ENCODE results near the gene HTATIP2. TPM values are rescaled to one million over a fixed set of nuclear protein-coding genes. Genes with fewer than 3 reads are reported as not detected.
"Not testable (repeated sequence)": the region's sequence is repeated elsewhere in the genome, so short reads cannot be mapped to it uniquely, and the experiment has no call there.

HTATIP2 gene
- total RNA-seq, 1 donor from 2014 or later, result 40.8 TPM

GRCh38 chr11:20357150-20357549 is 6.4 kb upstream of the HTATIP2 start:
- peaks cover 3% of the 10 kb centered on the region for H3K9me3 Mint-ChIP-seq
- H3K36me3 Mint-ChIP-seq (ENCODE audit: low read depth), result no peaks in the 10 kb centered on the region
- intact Hi-C loops (cut with micrococcal nuclease), result loop anchor here (10.0 kb wide), 1 partner anchor 112 kb away; no protein-coding TSS in a partner anchor
- peaks cover 11% of the 10 kb centered on the region for H3K27me3 Mint-ChIP-seq (ENCODE audit: insufficient read depth)
- peaks cover 17% of the 10 kb centered on the region for H3K4me1 Mint-ChIP-seq (ENCODE audit: low read depth)
- no peak overlapping the region for H3K4me3 Mint-ChIP-seq
- no peak for DNase-seq (ENCODE audit: low spot score)
- H3K27ac Mint-ChIP-seq, result no peak overlapping the region

- intact Hi-C loops (cut with micrococcal nuclease), result loop anchor here (5.0 to 10.0 kb wide), 2 partner anchors 646 to 1833 kb away; partner anchors contain the start of genes NAV2 and TSG101
- Mint-ChIP-seq H3K27me3 (ENCODE audit: insufficient read depth) (peaks cover 6% of the 10 kb centered on the region), H3K4me1 (ENCODE audit: low read depth) (peaks cover 43% of the 10 kb centered on the region), H3K4me3 (peak overlapping the region; percentile 53), H3K27ac (peak overlapping the region; percentile 56), H3K36me3 (ENCODE audit: low read depth) (peaks cover 7% of the 10 kb centered on the region), H3K9me3 (peaks cover 3% of the 10 kb centered on the region)
- peak; percentile 23 for DNase-seq (ENCODE audit: low spot score)
Measured at GRCh38 chr11:20360650-20361049, 2.9 kb upstream of the HTATIP2 start.

GRCh38 chr11:20362481-20362880 is 1.0 kb upstream of the HTATIP2 start:
- peaks cover 3% of the 10 kb centered on the region for H3K9me3 Mint-ChIP-seq
- peaks cover 58% of the 10 kb centered on the region for H3K4me1 Mint-ChIP-seq (ENCODE audit: low read depth)
- no peak overlapping the region for H3K27ac Mint-ChIP-seq
- H3K27me3 Mint-ChIP-seq (ENCODE audit: insufficient read depth), result no peaks in the 10 kb centered on the region
- peaks cover 16% of the 10 kb centered on the region for H3K36me3 Mint-ChIP-seq (ENCODE audit: low read depth)
- peak overlapping the region; percentile 86 for H3K4me3 Mint-ChIP-seq
- intact Hi-C loops (cut with micrococcal nuclease), result loop anchor here (2.0 to 10.0 kb wide), 3 partner anchors 648 to 1835 kb away; partner anchors contain the start of genes E2F8, NAV2 and TSG101
- no peak for DNase-seq (ENCODE audit: low spot score)

GRCh38 chr11:20363149-20363499 is 390 bp upstream of the HTATIP2 start:
- Mint-ChIP-seq H3K27ac (peak overlapping the region; percentile 92), H3K4me1 (ENCODE audit: low read depth) (peaks cover 62% of the 10 kb centered on the region), H3K9me3 (peaks cover 3% of the 10 kb centered on the region), H3K27me3 (ENCODE audit: insufficient read depth) (no peaks in the 10 kb centered on the region), H3K4me3 (peak overlapping the region; percentile 86), H3K36me3 (ENCODE audit: low read depth) (peaks cover 20% of the 10 kb centered on the region)
- intact Hi-C loops (cut with micrococcal nuclease), result loop anchor here (1.0 to 10.0 kb wide), 4 partner anchors 24 to 1836 kb away; partner anchors contain the start of genes E2F8, NAV2, PRMT3 and TSG101
- no peak for DNase-seq (ENCODE audit: low spot score)

GRCh38 chr11:20364341-20364792 is 853 bp downstream of the HTATIP2 start:
- H3K27ac Mint-ChIP-seq, result peak overlapping the region; percentile 79
- peaks cover 72% of the 10 kb centered on the region for H3K4me1 Mint-ChIP-seq (ENCODE audit: low read depth)
- peaks cover 29% of the 10 kb centered on the region for H3K36me3 Mint-ChIP-seq (ENCODE audit: low read depth)
- H3K27me3 Mint-ChIP-seq (ENCODE audit: insufficient read depth), result no peaks in the 10 kb centered on the region
- peaks cover 3% of the 10 kb centered on the region for H3K9me3 Mint-ChIP-seq
- intact Hi-C loops (cut with micrococcal nuclease), result loop anchor here (5.0 to 10.0 kb wide), 2 partner anchors 650 to 1837 kb away; partner anchors contain the start of genes NAV2 and TSG101
- DNase-seq (ENCODE audit: low spot score), result no peak
- peak overlapping the region; percentile 90 for H3K4me3 Mint-ChIP-seq

- H3K27me3 Mint-ChIP-seq (ENCODE audit: insufficient read depth); H3K9me3 Mint-ChIP-seq; H3K27ac Mint-ChIP-seq; DNase-seq (ENCODE audit: low spot score): not testable (repeated sequence)
- intact Hi-C loops (cut with micrococcal nuclease), result loop anchor here (10.0 kb wide), 1 partner anchor 651 kb away; the partner anchor contains the start of gene NAV2
- peaks cover 29% of the 10 kb centered on the region for H3K36me3 Mint-ChIP-seq (ENCODE audit: low read depth)
- H3K4me1 Mint-ChIP-seq (ENCODE audit: low read depth), result peaks cover 65% of the 10 kb centered on the region
- H3K4me3 Mint-ChIP-seq, result peak overlapping the region; percentile 90
Measured at GRCh38 chr11:20365465-20365864, 2.0 kb downstream of the HTATIP2 start.

- no peaks in the 10 kb centered on the region for H3K9me3 Mint-ChIP-seq
- intact Hi-C loops (cut with micrococcal nuclease), result loop anchor here (1.0 to 10.0 kb wide), 2 partner anchors 20 to 653 kb away; partner anchors contain the start of genes NAV2 and PRMT3
- peak overlapping the region; percentile 65 for H3K4me3 Mint-ChIP-seq
- peak overlapping the region; percentile 56 for H3K27ac Mint-ChIP-seq
- H3K4me1 Mint-ChIP-seq (ENCODE audit: low read depth), result peaks cover 55% of the 10 kb centered on the region
- DNase-seq (ENCODE audit: low spot score), result no peak
- no peaks in the 10 kb centered on the region for H3K27me3 Mint-ChIP-seq (ENCODE audit: insufficient read depth)
- H3K36me3 Mint-ChIP-seq (ENCODE audit: low read depth), result peaks cover 37% of the 10 kb centered on the region
Measured at GRCh38 chr11:20367313-20367948, 3.9 kb downstream of the HTATIP2 start.

- no peak for DNase-seq (ENCODE audit: low spot score)
- H3K4me3 Mint-ChIP-seq, result peak overlapping the region; percentile 24
- H3K27me3 Mint-ChIP-seq (ENCODE audit: insufficient read depth), result no peaks in the 10 kb centered on the region
- peaks cover 36% of the 10 kb centered on the region for H3K36me3 Mint-ChIP-seq (ENCODE audit: low read depth)
- H3K9me3 Mint-ChIP-seq, result no peaks in the 10 kb centered on the region
- intact Hi-C loops (cut with micrococcal nuclease), result loop anchor here (10.0 kb wide), 1 partner anchor 654 kb away; the partner anchor contains the start of gene NAV2
- H3K4me1 Mint-ChIP-seq (ENCODE audit: low read depth), result peaks cover 49% of the 10 kb centered on the region
- no peak overlapping the region for H3K27ac Mint-ChIP-seq
Measured at GRCh38 chr11:20368438-20368837, 4.9 kb downstream of the HTATIP2 start.

GRCh38 chr11:20369826-20370225 is 6.3 kb downstream of the HTATIP2 start:
- no peaks in the 10 kb centered on the region for H3K27me3 Mint-ChIP-seq (ENCODE audit: insufficient read depth)

GRCh38 chr11:20372081-20372626 is 8.6 kb downstream of the HTATIP2 start:
- H3K4me3 Mint-ChIP-seq, result no peak overlapping the region
- H3K4me1 Mint-ChIP-seq (ENCODE audit: low read depth), result peaks cover 38% of the 10 kb centered on the region
- no peaks in the 10 kb centered on the region for H3K27me3 Mint-ChIP-seq (ENCODE audit: insufficient read depth)
- no peak overlapping the region for H3K27ac Mint-ChIP-seq
- peaks cover 42% of the 10 kb centered on the region for H3K36me3 Mint-ChIP-seq (ENCODE audit: low read depth)
- no peaks in the 10 kb centered on the region for H3K9me3 Mint-ChIP-seq
- DNase-seq (ENCODE audit: low spot score), result no peak
- intact Hi-C loops (cut with micrococcal nuclease), result no loop called here

More at GRCh38 chr11:20369826-20370225, 6.3 kb downstream of the HTATIP2 start:
- Mint-ChIP-seq H3K36me3 (ENCODE audit: low read depth) (peaks cover 45% of the 10 kb centered on the region), H3K4me3 (no peak overlapping the region), H3K9me3 (no peaks in the 10 kb centered on the region), H3K27ac (no peak overlapping the region), H3K4me1 (ENCODE audit: low read depth) (peaks cover 52% of the 10 kb centered on the region)
- intact Hi-C loops (cut with micrococcal nuclease), result loop anchor here (10.0 kb wide), 1 partner anchor 655 kb away; the partner anchor contains the start of gene NAV2
- DNase-seq (ENCODE audit: low spot score), result no peak

- H3K36me3 Mint-ChIP-seq (ENCODE audit: low read depth), result peaks cover 36% of the 10 kb centered on the region
- DNase-seq (ENCODE audit: low spot score), result no peak
- peaks cover 31% of the 10 kb centered on the region for H3K4me1 Mint-ChIP-seq (ENCODE audit: low read depth)
- no peak overlapping the region for H3K4me3 Mint-ChIP-seq
- no peak overlapping the region for H3K27ac Mint-ChIP-seq
- intact Hi-C loops (cut with micrococcal nuclease), result no loop called here
- H3K27me3 Mint-ChIP-seq (ENCODE audit: insufficient read depth), result no peaks in the 10 kb centered on the region
- H3K9me3 Mint-ChIP-seq, result no peaks in the 10 kb centered on the region
Measured at GRCh38 chr11:20373147-20373546, 9.6 kb downstream of the HTATIP2 start.

- H3K4me3 Mint-ChIP-seq, result no peak overlapping the region
- intact Hi-C loops (cut with micrococcal nuclease), result no loop called here
- peaks cover 33% of the 10 kb centered on the region for H3K36me3 Mint-ChIP-seq (ENCODE audit: low read depth)
- H3K9me3 Mint-ChIP-seq, result no peaks in the 10 kb centered on the region
- H3K27me3 Mint-ChIP-seq (ENCODE audit: insufficient read depth), result no peaks in the 10 kb centered on the region
- DNase-seq (ENCODE audit: low spot score), result no peak
- H3K27ac Mint-ChIP-seq, result peak overlapping the region; percentile 38
- H3K4me1 Mint-ChIP-seq (ENCODE audit: low read depth), result peaks cover 25% of the 10 kb centered on the region
Measured at GRCh38 chr11:20373568-20374209, 10.2 kb downstream of the HTATIP2 start.
